HG02852 (cell line): ENCODE measurements around the gene ELP2.
"Not testable (repeated sequence)": the region's sequence is repeated elsewhere in the genome, so short reads cannot be mapped to it uniquely, and the experiment has no call there.

Source experiments
- ATAC-seq: cut with Tn5 transposase; IDR thresholded peaks from one replicate; pipeline ENCODE4 v1.9.1; 2021; ENCODE audit warnings: mild to moderate bottlenecking, moderate library complexity; ENCODE audit not compliant: unreplicated experiment

Gene ELP2

DNA sequence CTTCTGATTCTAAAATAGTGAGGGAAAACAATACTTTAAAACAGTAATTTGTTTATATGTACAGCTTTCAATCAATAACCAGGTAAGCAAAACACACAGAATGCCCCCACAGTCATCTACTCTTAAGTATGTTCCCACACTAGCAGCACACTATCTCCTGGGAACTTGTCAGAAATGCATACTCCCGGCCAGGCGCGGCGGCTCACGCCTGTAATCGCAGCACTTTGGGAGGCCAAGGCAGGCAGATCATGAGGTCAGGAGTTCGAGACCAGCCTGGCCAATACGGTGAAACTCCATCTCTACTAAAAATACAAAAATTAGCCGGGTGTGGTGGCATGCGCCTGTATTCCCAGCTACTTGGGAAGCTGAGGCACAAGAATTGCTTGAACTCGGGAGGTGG, 12.9 kb upstream of the ELP2 start:
- not testable (repeated sequence) for ATAC-seq

DNA sequence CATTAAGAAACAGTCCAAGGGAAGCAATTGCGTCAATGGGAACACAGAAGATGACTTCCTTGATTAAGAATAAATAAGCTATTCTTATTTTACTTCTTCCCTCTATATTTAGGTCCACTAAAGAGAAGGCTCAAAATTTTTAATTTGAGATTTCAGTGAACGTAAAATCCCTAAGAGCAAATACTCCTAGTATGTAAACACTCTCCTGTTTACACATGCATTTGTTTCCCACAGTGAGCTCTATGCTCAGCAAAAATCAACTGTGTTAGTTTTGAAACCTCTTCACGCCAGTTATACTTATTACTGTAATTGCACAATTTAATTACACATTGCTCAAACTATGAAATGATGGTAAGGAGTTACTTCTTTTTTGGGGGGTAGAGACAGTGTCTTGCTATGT, 9.4 kb upstream of the ELP2 start:
- no peak for ATAC-seq

DNA sequence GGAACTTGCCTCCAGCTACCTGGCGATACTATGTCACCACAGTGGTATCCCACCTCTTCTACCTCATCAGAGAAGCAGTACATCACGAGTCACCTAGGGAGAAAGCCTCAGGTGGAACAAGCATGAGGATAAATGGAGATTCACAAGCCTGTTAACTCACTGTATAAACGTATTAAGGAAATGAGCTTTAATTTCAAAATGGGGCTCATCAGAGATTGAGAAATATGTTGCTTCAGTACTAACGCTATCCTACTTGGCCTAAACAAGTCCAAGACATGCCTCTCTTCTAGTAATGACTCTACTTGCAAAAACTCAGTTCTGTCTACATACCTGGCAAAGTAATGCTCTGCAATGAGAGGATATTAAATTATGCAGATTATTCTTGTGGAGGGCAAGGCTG, 4.9 kb upstream of the ELP2 start:
- ATAC-seq, result no peak

DNA sequence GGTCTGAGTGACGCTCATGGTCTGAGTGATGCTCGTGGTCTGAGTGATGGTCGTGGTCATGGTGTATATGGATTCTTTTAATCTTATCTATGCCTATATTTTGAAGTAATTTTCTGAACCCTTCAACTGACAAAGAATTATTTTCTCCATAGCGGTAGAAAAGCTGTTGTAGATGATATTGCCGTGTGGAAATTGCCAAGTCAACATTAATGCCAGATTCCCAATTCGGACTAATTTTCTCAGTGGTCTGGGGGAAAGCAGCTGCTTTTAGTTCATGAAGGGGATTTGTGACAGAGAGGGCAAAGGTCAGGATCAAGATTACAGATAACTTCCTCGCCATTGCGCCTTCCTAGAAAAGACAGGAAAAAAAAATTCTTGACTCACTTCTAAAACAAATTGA, 3.0 kb upstream of the ELP2 start:
- ATAC-seq, result no peak

DNA sequence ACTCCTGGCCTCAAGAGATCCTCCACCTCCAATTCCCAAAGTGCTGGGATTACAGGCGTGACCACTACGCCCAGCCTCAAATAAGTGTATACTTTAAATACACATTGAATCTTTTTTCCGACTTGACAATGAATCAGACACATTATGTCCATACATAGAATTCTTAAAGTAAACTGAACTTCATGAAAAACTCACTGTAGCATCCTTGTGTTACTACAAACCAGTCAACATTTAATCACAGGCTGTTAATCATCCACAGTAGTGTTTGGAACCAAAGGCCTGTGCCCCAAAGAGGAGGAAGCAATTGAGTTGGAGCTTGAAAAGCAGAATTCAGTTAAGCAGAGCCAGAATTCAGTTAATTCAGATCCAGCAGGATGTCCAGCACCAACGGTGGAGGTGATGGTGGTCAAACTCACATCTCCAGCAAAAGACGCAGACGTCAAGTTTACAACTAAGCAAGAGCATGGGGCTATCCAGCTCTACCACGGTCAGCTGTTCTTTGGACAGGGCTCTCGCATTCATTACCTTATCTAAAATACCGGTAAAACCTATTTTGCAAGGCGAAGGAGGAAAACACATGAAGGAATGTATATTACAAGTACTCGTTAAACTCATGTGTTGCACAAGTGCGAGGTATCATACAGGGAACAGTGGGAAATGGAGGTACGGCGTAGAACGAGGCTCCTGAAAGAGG, 1.7 kb upstream of the ELP2 start:
- no peak for ATAC-seq

DNA sequence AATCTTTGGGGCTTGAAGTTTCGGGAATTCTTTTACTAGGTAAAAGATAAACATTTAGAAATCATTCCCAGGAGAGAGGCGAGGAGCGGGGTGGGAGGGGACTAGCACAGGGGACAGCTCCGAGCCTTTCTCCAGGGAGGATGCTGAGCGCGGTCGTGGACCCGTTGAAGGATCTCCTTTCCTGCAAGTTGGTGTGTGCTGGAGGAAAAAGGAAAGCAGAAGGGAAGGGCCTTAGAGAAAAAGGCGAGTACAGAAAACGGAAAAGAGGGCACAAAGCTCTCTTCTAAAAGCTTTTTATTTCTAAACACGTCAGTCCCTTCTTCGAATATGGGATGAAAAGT, 1.2 kb upstream of the ELP2 start:
- no peak for ATAC-seq

DNA sequence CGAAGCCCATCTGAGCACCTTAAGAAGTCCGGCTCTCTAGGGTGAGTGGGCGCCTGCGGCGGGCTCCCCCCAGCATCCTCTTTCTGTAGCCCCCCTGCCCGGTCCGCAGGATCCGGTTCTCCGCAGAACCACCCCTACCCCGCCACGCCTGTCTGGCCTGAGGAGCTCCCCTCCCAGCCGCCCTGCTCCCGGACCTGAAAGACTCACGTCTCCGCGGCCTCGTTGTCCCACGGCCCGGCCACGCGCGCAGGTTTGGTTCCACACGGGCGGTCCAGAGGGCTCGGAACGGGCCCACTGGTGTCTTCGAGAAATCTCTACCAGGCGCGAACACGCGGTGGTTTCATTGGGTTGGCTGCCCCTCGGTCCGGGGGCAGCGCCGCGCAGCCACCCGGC, 796 bp upstream of the ELP2 start:
- peak; percentile 14 for ATAC-seq

DNA sequence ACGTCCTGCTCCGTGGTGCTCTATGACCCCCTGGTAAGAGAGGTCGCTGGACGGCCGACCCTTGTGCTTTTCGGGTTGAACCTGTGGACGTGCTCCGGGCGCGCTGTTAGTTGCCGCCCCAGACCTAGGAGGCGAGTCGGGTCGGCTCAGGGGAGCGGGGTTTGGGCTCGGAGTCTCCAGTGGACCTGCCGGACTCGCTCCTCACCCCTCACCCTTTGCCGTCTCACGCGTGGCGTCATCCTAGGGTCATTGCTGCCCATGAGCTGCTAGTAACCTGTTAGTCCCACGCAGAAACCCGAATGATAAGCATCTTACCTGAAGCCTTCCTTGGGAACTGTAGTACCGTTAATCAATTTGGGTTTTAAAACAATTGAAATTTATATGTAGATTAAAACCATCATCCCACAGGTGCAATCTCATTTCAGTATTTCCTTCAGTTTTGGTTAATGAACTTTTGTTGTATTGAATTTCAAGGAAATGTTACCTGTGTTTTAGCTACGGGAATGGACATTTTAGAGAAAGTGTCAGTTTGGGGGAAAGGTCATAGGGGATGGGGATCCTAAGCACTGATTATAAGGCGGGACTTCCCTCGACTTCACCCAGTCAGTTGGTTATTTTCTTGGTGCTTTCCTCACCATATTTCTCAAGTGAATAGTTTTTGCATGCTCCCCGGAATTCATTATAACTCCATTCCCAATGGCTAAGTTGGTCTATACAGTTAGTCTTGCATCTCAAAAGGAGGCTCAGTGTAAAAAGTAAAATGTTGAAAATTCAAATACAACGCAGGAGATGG, 536 bp downstream of the ELP2 start:
- ATAC-seq, result peak; percentile 22

DNA sequence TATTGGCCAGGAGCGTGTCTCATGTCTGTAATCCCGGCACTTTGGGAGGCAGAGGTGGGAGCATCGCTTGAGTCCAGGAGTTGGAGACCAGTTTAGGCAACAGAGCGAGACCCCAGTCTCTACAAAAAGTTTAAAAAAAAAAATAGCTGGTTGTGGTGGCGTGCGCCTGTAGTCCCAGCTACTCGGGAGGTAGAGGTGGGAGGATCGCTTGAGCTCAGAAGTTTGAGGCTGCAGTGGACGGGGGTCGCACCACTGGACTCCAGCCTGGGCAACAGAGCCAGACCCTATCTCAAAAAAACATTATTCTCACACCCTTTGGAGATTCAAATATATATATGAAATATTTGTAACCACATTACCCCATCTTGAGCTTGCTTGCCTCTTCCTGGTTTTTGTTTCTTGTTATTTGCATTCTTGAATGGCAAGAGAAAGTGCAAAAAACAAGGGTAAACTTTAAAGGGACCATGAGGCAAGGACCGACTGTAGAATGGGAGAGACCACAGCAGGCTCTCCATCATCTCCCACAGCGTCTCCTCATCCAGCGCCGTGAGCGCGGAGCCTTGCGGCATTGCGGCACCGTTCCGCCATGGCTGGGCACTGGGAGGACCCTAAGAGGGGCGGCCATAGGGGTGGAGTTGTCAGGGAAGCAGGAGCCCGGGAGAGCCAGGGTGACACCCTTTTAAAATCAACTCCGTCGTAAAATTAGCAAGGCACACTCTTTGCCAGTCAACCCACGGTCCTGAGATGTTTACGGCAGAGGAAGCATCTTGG, 1.4 kb downstream of the ELP2 start:
- no peak for ATAC-seq

DNA sequence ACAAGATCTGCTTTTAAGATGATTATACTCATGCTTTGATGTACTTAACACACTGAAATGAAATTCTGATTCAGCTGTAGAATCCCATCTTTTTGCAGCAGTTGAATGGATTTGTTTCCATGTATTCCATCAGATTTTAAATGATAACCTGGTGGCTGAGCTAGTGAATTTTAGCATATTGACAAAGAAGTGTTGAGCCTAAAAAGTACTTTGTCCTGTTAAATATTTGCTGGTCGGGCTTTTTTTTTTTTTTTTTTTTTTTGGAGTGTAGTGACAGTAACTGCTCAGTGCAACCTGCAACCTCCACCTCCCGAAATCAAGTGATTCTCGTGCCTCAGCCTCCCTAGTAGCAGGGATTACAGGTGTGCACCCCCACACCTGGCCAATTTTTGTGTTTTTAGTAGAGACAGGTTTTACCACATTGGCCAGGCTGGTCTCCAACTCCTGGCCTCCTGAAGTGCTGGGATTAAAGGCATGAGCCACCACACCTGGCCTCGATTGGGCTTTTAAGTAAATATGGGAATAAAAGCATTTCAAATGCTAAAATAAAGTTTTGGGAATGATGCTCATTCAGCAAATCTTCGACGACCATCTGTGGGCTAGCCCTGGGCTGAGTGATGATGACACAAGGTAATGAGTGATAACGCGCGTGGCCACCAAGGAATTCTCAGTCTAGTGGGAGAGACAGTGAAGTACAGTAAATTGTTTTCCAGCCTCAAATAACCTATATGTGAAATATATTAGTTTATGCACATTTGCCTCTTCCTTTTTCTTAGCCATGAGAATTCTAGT, 2.2 kb downstream of the ELP2 start:
- no peak for ATAC-seq

DNA sequence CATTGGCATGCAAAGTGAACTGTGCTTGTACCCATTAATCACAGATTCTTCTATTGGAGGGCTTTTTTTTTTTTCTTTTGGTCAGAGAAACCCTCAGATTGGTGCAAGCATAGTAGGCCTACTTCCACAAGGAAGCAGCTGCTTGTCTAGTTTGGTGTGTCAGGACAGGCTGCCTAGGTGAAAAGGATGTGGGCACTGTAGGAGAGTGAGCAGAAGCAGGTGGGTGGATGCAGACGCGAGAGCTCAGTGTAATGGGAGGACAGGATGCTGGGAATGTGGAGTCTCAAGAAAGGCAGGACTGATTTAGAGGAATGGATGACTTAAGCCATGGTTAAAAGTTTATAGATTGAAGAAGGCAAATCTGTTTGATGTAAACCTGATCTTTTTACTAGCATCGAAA, 3.1 kb downstream of the ELP2 start:
- ATAC-seq, result no peak

DNA sequence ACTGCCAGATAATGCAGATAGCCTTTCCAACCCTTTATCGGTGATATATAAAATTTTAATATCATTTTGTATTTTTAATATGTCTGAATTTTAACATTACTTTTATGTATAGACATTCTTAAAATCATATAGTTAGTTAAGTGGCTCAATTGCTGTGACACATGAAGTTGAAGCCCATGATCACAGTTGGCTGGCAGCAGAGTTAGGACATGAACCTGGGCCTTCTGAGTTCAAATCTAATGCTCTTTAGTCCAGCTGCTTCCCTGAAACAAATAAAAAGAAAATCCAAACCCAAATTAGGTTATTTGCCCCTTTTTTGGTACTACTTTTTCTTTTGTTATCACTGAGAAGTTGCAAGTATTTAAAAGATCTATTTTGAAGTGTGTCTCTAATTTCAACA, 5.6 kb downstream of the ELP2 start:
- no peak for ATAC-seq

DNA sequence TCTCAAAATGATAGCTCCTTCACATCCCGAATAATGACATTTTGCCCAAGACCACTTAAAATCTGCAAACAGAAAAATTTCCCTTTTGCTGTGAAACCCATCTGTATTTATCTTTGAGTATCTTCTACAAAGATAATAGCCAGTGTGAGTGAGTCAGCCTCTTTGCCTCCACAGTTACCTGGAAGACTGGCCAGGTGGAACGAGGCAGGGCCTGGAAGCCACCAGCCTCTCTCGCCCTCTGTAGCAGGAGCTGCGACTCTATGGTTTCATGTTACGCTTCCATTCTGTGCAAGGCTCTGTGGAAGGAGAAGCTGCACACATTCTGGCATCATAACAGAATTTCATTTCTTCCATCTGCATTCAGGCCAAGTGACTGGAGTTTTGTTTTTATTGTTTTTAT, 9.5 kb downstream of the ELP2 start:
- no peak for ATAC-seq

DNA sequence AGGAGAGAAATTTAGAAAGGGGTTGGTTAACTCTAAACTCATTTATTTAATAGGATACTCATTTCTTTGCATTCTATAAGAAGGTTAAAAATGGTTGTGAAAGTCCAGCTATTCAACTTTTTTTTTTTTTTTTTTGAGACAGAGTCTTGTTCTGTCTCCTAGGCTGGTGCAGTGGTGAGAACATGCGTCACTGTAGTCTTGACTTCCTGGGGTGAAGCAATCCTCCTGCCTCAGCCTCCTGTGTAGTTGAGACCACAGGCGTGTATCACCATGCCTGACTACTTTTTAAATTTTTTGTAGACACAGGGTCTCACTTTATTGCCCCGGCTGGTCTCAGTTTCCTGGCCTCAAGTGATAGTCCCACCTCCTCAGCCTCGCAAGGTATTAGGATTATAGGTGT, 11.9 kb downstream of the ELP2 start:
- ATAC-seq, result no peak

DNA sequence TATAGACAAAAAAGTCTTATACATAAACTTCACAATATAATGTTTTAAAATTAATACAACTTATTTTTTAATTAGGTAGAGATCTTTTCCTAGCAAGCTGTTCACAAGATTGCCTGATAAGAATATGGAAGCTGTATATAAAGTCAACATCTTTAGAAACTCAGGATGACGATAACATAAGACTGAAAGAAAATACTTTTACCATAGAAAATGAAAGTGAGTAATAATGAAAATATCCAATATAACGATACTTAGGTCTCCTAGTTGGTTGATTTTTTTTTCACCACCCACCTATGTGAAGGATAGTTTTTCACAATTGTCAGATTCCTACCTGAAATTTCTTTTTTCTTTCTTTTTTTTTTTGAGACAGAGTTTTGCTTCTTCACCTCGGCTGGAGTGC, 13.1 kb downstream of the ELP2 start:
- ATAC-seq, result no peak

DNA sequence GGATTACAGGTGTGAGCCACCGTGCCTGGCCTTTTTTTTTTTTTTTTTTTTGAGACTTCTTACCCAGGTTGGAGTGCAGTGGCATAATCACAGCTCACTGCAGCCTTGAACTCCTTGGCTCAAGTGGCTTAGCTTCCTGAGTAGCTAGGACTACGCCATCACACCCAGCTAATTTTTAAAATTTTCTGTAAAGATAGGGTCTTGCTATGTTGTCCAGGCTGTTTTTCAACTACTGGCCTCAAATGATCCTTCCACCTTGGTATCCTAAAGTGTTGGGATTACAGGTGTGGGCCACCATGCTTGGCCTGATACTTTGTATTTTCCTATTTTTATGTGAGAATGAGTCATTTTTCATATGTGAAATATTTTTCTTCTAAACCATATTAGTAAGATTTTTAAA, 13.7 kb downstream of the ELP2 start:
- ATAC-seq, result no peak

DNA sequence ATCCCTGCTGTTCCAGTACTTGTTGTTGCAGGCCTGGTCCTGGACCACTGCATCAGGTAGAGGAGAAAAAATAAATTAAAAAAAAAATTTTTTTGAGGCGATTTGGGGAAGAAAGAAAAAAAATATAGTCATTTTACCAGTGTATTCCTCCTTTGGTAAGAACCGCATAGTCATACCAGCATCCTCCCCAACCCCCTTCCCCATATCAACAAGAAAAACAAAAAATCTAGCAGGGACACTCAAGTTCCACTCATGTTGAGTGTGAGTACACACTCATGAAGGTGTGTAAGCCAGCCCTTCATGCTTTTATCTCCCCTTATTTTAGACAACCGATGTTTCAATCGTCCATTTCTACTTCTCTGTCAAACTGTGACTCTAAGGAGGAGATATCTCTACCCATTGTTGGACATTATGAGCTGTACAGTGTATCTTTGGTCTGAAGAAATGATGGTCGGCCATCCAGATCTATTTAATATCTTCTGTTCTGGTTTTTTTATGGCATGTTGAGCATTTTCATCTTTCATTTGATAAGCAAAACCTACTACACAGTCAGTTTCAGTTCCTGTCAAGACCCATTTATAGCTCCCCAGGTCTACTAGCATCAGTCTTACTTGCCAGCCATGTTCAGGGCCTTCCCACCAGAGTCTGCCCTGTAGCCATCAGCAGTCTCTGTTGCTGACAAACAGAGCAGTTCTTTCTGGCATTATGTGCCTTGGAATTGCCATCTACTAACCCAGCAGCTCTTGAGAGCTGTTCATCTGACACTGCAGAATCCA, 20.0 kb downstream of the ELP2 start:
- ATAC-seq, result peak; percentile 97

DNA sequence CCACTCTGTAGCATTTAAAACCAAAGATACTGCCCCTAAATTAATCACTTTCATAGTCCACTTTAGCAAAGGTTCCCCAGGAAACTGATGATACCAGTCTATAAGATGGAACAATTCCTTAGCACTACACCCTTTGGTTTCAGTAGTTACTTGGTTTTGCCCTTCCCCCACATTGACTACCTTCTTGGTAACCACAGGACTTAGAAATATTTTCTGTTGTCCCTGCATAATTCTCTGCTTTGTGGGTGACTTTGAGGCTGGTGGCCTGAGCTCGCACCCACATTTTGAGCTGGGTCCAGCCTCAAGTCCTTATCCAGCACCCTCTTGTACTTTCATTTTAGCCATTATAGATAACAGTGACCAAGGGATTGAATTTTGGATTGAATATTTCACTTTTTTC, 23.1 kb downstream of the ELP2 start:
- ATAC-seq, result no peak

DNA sequence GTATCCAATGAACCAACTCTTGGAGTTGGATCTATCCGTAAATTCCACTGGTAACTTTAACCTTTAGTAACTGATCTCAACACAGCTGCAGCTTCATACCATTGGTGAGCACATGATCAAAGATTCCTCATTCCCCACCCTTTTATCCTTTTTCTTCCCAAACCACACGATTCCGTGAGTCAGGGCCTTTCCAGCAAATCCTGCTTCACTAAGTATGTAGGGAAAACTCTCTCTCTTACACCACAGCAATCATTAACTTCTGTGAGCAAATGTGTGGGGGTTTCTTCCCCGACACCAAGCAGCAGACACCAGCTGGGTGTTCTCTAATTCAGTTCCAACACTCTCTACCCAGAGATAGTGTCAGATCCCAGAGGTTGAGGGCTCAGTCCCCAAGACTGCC, 23.5 kb downstream of the ELP2 start:
- no peak for ATAC-seq

DNA sequence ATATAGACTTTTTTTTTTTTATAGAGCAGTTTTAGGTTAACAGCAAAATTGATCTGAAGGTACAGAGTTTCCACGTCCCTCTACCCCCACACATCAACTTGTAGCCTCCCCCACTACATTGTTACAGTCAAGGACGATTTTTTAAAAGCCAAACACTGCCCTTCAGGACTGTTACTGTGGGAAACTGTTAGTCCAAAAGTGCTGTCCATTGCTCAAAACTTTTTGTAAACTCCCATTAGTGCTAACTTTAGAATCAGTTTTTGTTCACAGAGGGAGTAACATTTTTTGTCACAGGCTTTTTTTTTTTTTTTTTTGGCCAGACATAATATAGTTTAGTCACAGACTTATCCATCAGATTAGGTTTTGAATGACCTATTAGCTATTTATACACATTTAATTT, 24.1 kb downstream of the ELP2 start:
- ATAC-seq, result no peak
